IPS-20b (cell line): Measurements from ENCODE around the gene BCAR1.
A peak's percentile ranks its signal among the peaks of the same experiment; 100 is the strongest.

Experiments
- H3K27ac ChIP-seq: one replicate; pipeline ENCODE4 v1.5.1; 2013; ENCODE audit warnings: low read length
- H3K27me3 ChIP-seq: 2 replicates; pipeline ENCODE4 v1.6.1; 2013; ENCODE audit warnings: mild to moderate bottlenecking, low read length, inconsistent platforms; ENCODE audit not compliant: insufficient read depth
- H3K36me3 ChIP-seq: 2 replicates; pipeline ENCODE4 v1.6.1; 2013; ENCODE audit warnings: low read depth, mild to moderate bottlenecking, inconsistent platforms, low read length, moderate library complexity; ENCODE audit not compliant: insufficient read depth
- H3K4me1 ChIP-seq: 2 replicates; pipeline ENCODE4 v1.6.1; 2013; ENCODE audit warnings: mild to moderate bottlenecking, control low read depth, inconsistent platforms, low read length, moderate library complexity; ENCODE audit not compliant: insufficient read depth
- H3K4me3 ChIP-seq: 2 replicates; pipeline ENCODE4 v1.5.1; 2013; ENCODE audit warnings: mild to moderate bottlenecking, low read length, inconsistent platforms
- H3K9ac ChIP-seq: 2 replicates; pipeline ENCODE4 v1.6.1; 2013; ENCODE audit warnings: low read depth, mild to moderate bottlenecking, inconsistent platforms, low read length, moderate library complexity
- H3K9me3 ChIP-seq: 2 replicates; pipeline ENCODE4 v1.6.1; 2013; ENCODE audit warnings: mild to moderate bottlenecking, low read depth, low read length, inconsistent platforms; ENCODE audit not compliant: insufficient read depth

The BCAR1 gene

GRCh38 chr16:75251280-75252048 is at the start of gene BCAR1:
BCAR1 (minus strand) TSS chr16:75251624; CDS start chr16:75251482, 142 bp downstream.
- Histone ChIP-seq H3K4me3 (peak within 1 kb of the TSS; percentile 83), H3K9ac (peak within 1 kb of the TSS; percentile 75; the same call in 1 of the 2 replicates), H3K4me1 (peaks cover 63% of the 10 kb centered on the region), H3K36me3 (no peaks in the 10 kb centered on the region), H3K27ac (peak within 1 kb of the TSS; percentile 97), H3K9me3 (no peaks in the 10 kb centered on the region), H3K27me3 (no peaks in the 10 kb centered on the region)

GRCh38 chr16:75298267-75298666 is 46.8 kb upstream of the BCAR1 start:
- H3K27ac ChIP-seq, result no peak overlapping the region
- H3K27me3 ChIP-seq, result no peaks in the 10 kb centered on the region
- H3K36me3 ChIP-seq, result peaks cover 77% of the 10 kb centered on the region
- H3K4me1 ChIP-seq, result no peaks in the 10 kb centered on the region
- H3K9me3 ChIP-seq, result no peaks in the 10 kb centered on the region
- H3K4me3 ChIP-seq, result no peak overlapping the region
- no peak overlapping the region for H3K9ac ChIP-seq

- Histone ChIP-seq H3K4me1 (no peaks in the 10 kb centered on the region), H3K27ac (no peak overlapping the region), H3K36me3 (peaks cover 83% of the 10 kb centered on the region), H3K27me3 (no peaks in the 10 kb centered on the region), H3K4me3 (no peak overlapping the region), H3K9ac (no peak overlapping the region), H3K9me3 (no peaks in the 10 kb centered on the region)
Observed at GRCh38 chr16:75296606-75297005, 45.2 kb upstream of the BCAR1 start.

- Histone ChIP-seq H3K4me3 (no peak overlapping the region), H3K27ac (no peak overlapping the region), H3K9me3 (no peaks in the 10 kb centered on the region), H3K9ac (no peak overlapping the region), H3K27me3 (no peaks in the 10 kb centered on the region), H3K4me1 (no peaks in the 10 kb centered on the region), H3K36me3 (peaks cover 82% of the 10 kb centered on the region)
Observed at GRCh38 chr16:75294773-75295459, 43.5 kb upstream of the BCAR1 start.

GRCh38 chr16:75293772-75294171 is 42.3 kb upstream of the BCAR1 start:
- Histone ChIP-seq H3K4me1 (no peaks in the 10 kb centered on the region), H3K36me3 (peaks cover 78% of the 10 kb centered on the region), H3K9me3 (no peaks in the 10 kb centered on the region), H3K9ac (no peak overlapping the region), H3K27ac (no peak overlapping the region), H3K27me3 (no peaks in the 10 kb centered on the region), H3K4me3 (no peak overlapping the region)

GRCh38 chr16:75293173-75293572 is 41.7 kb upstream of the BCAR1 start:
- no peaks in the 10 kb centered on the region for H3K27me3 ChIP-seq
- H3K4me1 ChIP-seq, result no peaks in the 10 kb centered on the region
- H3K9me3 ChIP-seq, result no peaks in the 10 kb centered on the region
- no peak overlapping the region for H3K27ac ChIP-seq
- no peak overlapping the region for H3K9ac ChIP-seq
- H3K36me3 ChIP-seq, result peaks cover 72% of the 10 kb centered on the region
- H3K4me3 ChIP-seq, result no peak overlapping the region

GRCh38 chr16:75292691-75293090 is 41.3 kb upstream of the BCAR1 start:
- Histone ChIP-seq H3K9me3 (no peaks in the 10 kb centered on the region), H3K27ac (no peak overlapping the region), H3K4me3 (no peak overlapping the region), H3K27me3 (no peaks in the 10 kb centered on the region), H3K4me1 (no peaks in the 10 kb centered on the region), H3K9ac (no peak overlapping the region), H3K36me3 (peaks cover 67% of the 10 kb centered on the region)

GRCh38 chr16:75289189-75289588 is 37.8 kb upstream of the BCAR1 start:
- Histone ChIP-seq H3K9me3 (no peaks in the 10 kb centered on the region), H3K27ac (no peak overlapping the region), H3K36me3 (peaks cover 44% of the 10 kb centered on the region), H3K27me3 (no peaks in the 10 kb centered on the region), H3K4me1 (no peaks in the 10 kb centered on the region), H3K4me3 (no peak overlapping the region), H3K9ac (no peak overlapping the region)

GRCh38 chr16:75288596-75289120 is 37.2 kb upstream of the BCAR1 start:
- H3K4me1 ChIP-seq, result no peaks in the 10 kb centered on the region
- H3K9me3 ChIP-seq, result no peaks in the 10 kb centered on the region
- H3K4me3 ChIP-seq, result no peak overlapping the region
- peaks cover 39% of the 10 kb centered on the region for H3K36me3 ChIP-seq
- H3K27ac ChIP-seq, result no peak overlapping the region
- no peaks in the 10 kb centered on the region for H3K27me3 ChIP-seq
- H3K9ac ChIP-seq, result no peak overlapping the region

GRCh38 chr16:75288181-75288580 is 36.8 kb upstream of the BCAR1 start:
- Histone ChIP-seq H3K4me3 (no peak overlapping the region), H3K27ac (no peak overlapping the region), H3K27me3 (no peaks in the 10 kb centered on the region), H3K4me1 (no peaks in the 10 kb centered on the region), H3K36me3 (peaks cover 34% of the 10 kb centered on the region), H3K9me3 (no peaks in the 10 kb centered on the region), H3K9ac (no peak overlapping the region)

GRCh38 chr16:75287708-75288107 is 36.3 kb upstream of the BCAR1 start:
- no peaks in the 10 kb centered on the region for H3K4me1 ChIP-seq
- no peak overlapping the region for H3K9ac ChIP-seq
- H3K36me3 ChIP-seq, result peaks cover 29% of the 10 kb centered on the region
- H3K27me3 ChIP-seq, result no peaks in the 10 kb centered on the region
- no peak overlapping the region for H3K27ac ChIP-seq
- H3K4me3 ChIP-seq, result no peak overlapping the region
- no peaks in the 10 kb centered on the region for H3K9me3 ChIP-seq

GRCh38 chr16:75286389-75286788 is 35.0 kb upstream of the BCAR1 start:
- no peak overlapping the region for H3K9ac ChIP-seq
- H3K36me3 ChIP-seq, result peaks cover 16% of the 10 kb centered on the region; the same call in 1 of the 2 replicates
- H3K9me3 ChIP-seq, result no peaks in the 10 kb centered on the region
- no peak overlapping the region for H3K4me3 ChIP-seq
- H3K4me1 ChIP-seq, result no peaks in the 10 kb centered on the region
- H3K27ac ChIP-seq, result no peak overlapping the region
- H3K27me3 ChIP-seq, result no peaks in the 10 kb centered on the region
